WTC11 (cell line): ENCODE measurements around the gene SRM. TPM values are rescaled to one million over a fixed set of nuclear protein-coding genes. Genes with fewer than 3 reads are reported as not detected.

Source experiments
- CREB1 ChIP-seq: sonication (generic); formaldehyde crosslinking; IDR thresholded peaks from 2 replicates; pipeline ENCODE4 v1.8.0; 2023; ENCODE audit warnings: mild to moderate bottlenecking, missing genetic modification reagents
- CREM ChIP-seq: sonication (generic); formaldehyde crosslinking; IDR thresholded peaks from 2 replicates; pipeline ENCODE4 v1.8.1; 2022; ENCODE audit warnings: mild to moderate bottlenecking, missing genetic modification reagents, moderate library complexity
- CTCF ChIP-seq: fragments of 200-600 bp; IDR thresholded peaks from 2 replicates; pipeline ENCODE4 v1.8.0; 2022; ENCODE audit warnings: antibody characterized with exemption
- E2F1 ChIP-seq: sonication (generic); formaldehyde crosslinking; IDR thresholded peaks from 2 replicates; pipeline ENCODE4 v1.8.0; 2022; ENCODE audit warnings: mild to moderate bottlenecking, missing genetic modification reagents
- GTF2I ChIP-seq: fragments of 250-450 bp; sonication (Bioruptor Pico); conservative IDR thresholded peaks from 2 replicates; pipeline ENCODE4 v1.4.0; 2021; ENCODE audit warnings: mild to moderate bottlenecking
- HMGA2 ChIP-seq: fragments of 250-450 bp; sonication (Bioruptor Pico); IDR thresholded peaks from 2 replicates; pipeline ENCODE4 v1.4.0; 2021; ENCODE audit warnings: mild to moderate bottlenecking, moderate library complexity
- IRF2 ChIP-seq: sonication (generic); formaldehyde crosslinking; IDR thresholded peaks from 2 replicates; pipeline ENCODE4 v1.8.0; 2022; ENCODE audit warnings: low read depth, missing genetic modification reagents, borderline replicate concordance
- MLX ChIP-seq: sonication (generic); formaldehyde crosslinking; IDR thresholded peaks from 2 replicates; pipeline ENCODE4 v1.8.1; 2023; ENCODE audit warnings: mild to moderate bottlenecking, missing genetic modification reagents, moderate library complexity
- NFYB ChIP-seq: sonication (generic); formaldehyde crosslinking; conservative IDR thresholded peaks from 2 replicates; pipeline ENCODE4 v1.8.0; 2022; ENCODE audit warnings: low read depth, missing genetic modification reagents
- NR3C1 ChIP-seq: sonication (generic); formaldehyde crosslinking; conservative IDR thresholded peaks from 2 replicates; pipeline ENCODE4 v1.8.1; 2023; ENCODE audit warnings: low read depth, mild to moderate bottlenecking, missing genetic modification reagents
- PRDM15 ChIP-seq: sonication (generic); formaldehyde crosslinking; IDR thresholded peaks from 2 replicates; pipeline ENCODE4 v1.8.0; 2022; ENCODE audit warnings: missing genetic modification reagents
- PRRX2 ChIP-seq: fragments of 250-450 bp; sonication (Bioruptor Pico); IDR thresholded peaks from 2 replicates; pipeline ENCODE4 v1.8.0; 2021; ENCODE audit warnings: mild to moderate bottlenecking
- RELA ChIP-seq: sonication (generic); formaldehyde crosslinking; IDR thresholded peaks from 2 replicates; pipeline ENCODE4 v1.8.1; 2022; ENCODE audit warnings: missing genetic modification reagents, mild to moderate bottlenecking, borderline replicate concordance
- SOX15 ChIP-seq: fragments of 250-450 bp; sonication (Bioruptor Pico); IDR thresholded peaks from 2 replicates; pipeline ENCODE4 v1.9.0; 2021; ENCODE audit warnings: mild to moderate bottlenecking
- TEAD4 ChIP-seq: sonication (generic); formaldehyde crosslinking; IDR thresholded peaks from 2 replicates; pipeline ENCODE4 v1.8.0; 2022; ENCODE audit warnings: mild to moderate bottlenecking, missing genetic modification reagents
- ZBTB43 ChIP-seq: sonication (generic); formaldehyde crosslinking; IDR thresholded peaks from 2 replicates; pipeline ENCODE4 v1.8.1; 2023; ENCODE audit warnings: mild to moderate bottlenecking, missing genetic modification reagents
- ZNF121 ChIP-seq: sonication (generic); formaldehyde crosslinking; IDR thresholded peaks from 2 replicates; pipeline ENCODE4 v1.8.0; 2023; ENCODE audit warnings: missing genetic modification reagents
- ZNF138 ChIP-seq: sonication (generic); formaldehyde crosslinking; conservative IDR thresholded peaks from 2 replicates; pipeline ENCODE4 v1.8.1; 2022; ENCODE audit warnings: mild to moderate bottlenecking, moderate library complexity, missing genetic modification reagents
- total RNA-seq: library from RNA; stranded (reverse); gene quantifications from 3 replicates; pipeline ENCODE4 v1.2.3, GENCODE V29; 2021
- TF ChIP-seq, protein P1 (sequence below): sonication (generic); formaldehyde crosslinking; IDR thresholded peaks from 2 replicates; pipeline ENCODE4 v1.8.0; 2022; ENCODE audit warnings: mild to moderate bottlenecking, missing genetic modification reagents
- TF ChIP-seq, protein P2 (sequence below): sonication (generic); formaldehyde crosslinking; conservative IDR thresholded peaks from 2 replicates; pipeline ENCODE4 v1.8.1; 2023; ENCODE audit warnings: mild to moderate bottlenecking, low read depth, missing genetic modification reagents, moderate library complexity
- TF ChIP-seq, protein P3 (sequence below): fragments of 250-450 bp; sonication (Bioruptor Pico); IDR thresholded peaks from 2 replicates; pipeline ENCODE4 v1.9.0; 2021; ENCODE audit warnings: mild to moderate bottlenecking
- TF ChIP-seq, protein P4 (sequence below): sonication (generic); formaldehyde crosslinking; IDR thresholded peaks from 2 replicates; pipeline ENCODE4 v1.8.1; 2022; ENCODE audit warnings: mild to moderate bottlenecking, missing genetic modification reagents, moderate library complexity, borderline replicate concordance

The SRM gene
- total RNA-seq, 1 experiment from 2014 or later = 200 TPM

DNA sequence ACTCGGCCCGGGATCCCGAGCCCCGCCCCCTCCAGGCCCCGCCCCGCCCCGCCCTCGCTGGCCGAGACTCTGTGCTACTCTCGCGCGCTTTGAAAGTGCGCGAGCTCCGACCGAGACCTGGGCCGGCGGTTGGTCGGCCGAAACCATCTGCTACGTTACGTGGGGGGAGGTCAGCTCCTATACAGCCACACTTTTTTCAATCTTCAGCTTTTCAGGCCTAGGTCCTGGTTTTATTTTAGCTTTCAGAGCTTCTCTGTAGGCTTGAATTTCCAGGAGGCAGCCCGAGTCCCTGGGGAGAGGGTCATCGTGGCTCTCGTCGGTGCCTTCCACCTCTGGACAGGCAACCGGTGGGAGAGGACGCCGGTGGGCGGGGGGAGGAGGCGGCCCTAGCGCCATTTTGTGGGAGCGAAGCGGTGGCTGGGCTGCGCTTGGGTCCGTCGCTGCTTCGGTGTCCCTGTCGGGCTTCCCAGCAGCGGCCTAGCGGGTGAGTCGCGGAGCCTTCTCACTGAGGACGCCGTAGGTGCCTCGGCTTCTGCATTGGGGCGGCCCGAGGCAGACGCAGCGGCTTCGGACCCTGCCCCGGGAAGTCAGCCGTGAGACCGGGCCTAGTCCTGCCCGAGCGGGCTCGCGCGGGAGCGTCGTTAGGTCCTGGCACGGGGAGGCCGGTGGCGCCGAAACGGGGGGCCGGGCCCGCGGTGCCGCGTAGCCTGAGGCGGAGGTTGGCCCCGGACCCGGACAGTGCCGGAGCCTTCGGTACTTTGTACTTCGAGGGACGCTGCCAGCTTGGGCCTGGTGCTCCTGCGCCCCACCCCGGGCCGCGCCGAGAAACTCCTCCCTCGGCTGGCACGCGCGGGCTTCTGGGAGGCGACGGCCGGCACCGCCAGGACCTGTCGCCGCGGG is 47.3 kb downstream of the SRM start, which contains the start of gene TARDBP (continued):
- TF ChIP-seq PRDM15 (CRISPR knock-in tag) (no peak), ZNF138 (no peak), CREM (0 out of 2 replicates have a peak, but pooled peaks have one; percentile 78), IRF2 (CRISPR knock-in tag) (no peak), NR3C1 (CRISPR knock-in tag) (no peak), ZBTB43 (CRISPR knock-in tag) (peak; percentile 52), TEAD4 (no peak; the same call in 1 of the 2 replicates), PRRX2 (CRISPR knock-in tag) (no peak), E2F1 (CRISPR knock-in tag) (0 out of 2 replicates have a peak, but pooled peaks have one; percentile 46), NFYB (CRISPR knock-in tag) (0 out of 2 replicates have a peak, but pooled peaks have one; percentile 28), CREB1 (CRISPR knock-in tag) (no peak), MLX (peak; percentile 21; the same call in 1 of the 2 replicates), SOX15 (CRISPR knock-in tag) (no peak), GTF2I (no peak), ZNF121 (CRISPR knock-in tag) (no peak), CTCF (no peak), RELA (CRISPR knock-in tag) (peak; percentile 90; the same call in 1 of the 2 replicates), HMGA2 (no peak)
- TF ChIP-seq, protein P1, sequence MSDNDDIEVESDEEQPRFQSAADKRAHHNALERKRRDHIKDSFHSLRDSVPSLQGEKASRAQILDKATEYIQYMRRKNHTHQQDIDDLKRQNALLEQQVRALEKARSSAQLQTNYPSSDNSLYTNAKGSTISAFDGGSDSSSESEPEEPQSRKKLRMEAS (CRISPR knock-in tag) = peak; percentile 68; the same call in 1 of the 2 replicates
- TF ChIP-seq, protein P2, sequence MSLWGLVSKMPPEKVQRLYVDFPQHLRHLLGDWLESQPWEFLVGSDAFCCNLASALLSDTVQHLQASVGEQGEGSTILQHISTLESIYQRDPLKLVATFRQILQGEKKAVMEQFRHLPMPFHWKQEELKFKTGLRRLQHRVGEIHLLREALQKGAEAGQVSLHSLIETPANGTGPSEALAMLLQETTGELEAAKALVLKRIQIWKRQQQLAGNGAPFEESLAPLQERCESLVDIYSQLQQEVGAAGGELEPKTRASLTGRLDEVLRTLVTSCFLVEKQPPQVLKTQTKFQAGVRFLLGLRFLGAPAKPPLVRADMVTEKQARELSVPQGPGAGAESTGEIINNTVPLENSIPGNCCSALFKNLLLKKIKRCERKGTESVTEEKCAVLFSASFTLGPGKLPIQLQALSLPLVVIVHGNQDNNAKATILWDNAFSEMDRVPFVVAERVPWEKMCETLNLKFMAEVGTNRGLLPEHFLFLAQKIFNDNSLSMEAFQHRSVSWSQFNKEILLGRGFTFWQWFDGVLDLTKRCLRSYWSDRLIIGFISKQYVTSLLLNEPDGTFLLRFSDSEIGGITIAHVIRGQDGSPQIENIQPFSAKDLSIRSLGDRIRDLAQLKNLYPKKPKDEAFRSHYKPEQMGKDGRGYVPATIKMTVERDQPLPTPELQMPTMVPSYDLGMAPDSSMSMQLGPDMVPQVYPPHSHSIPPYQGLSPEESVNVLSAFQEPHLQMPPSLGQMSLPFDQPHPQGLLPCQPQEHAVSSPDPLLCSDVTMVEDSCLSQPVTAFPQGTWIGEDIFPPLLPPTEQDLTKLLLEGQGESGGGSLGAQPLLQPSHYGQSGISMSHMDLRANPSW (CRISPR knock-in tag) = no peak
- TF ChIP-seq, protein P3, sequence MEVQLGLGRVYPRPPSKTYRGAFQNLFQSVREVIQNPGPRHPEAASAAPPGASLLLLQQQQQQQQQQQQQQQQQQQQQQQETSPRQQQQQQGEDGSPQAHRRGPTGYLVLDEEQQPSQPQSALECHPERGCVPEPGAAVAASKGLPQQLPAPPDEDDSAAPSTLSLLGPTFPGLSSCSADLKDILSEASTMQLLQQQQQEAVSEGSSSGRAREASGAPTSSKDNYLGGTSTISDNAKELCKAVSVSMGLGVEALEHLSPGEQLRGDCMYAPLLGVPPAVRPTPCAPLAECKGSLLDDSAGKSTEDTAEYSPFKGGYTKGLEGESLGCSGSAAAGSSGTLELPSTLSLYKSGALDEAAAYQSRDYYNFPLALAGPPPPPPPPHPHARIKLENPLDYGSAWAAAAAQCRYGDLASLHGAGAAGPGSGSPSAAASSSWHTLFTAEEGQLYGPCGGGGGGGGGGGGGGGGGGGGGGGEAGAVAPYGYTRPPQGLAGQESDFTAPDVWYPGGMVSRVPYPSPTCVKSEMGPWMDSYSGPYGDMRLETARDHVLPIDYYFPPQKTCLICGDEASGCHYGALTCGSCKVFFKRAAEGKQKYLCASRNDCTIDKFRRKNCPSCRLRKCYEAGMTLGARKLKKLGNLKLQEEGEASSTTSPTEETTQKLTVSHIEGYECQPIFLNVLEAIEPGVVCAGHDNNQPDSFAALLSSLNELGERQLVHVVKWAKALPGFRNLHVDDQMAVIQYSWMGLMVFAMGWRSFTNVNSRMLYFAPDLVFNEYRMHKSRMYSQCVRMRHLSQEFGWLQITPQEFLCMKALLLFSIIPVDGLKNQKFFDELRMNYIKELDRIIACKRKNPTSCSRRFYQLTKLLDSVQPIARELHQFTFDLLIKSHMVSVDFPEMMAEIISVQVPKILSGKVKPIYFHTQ (CRISPR knock-in tag) = no peak
- TF ChIP-seq, protein P4, sequence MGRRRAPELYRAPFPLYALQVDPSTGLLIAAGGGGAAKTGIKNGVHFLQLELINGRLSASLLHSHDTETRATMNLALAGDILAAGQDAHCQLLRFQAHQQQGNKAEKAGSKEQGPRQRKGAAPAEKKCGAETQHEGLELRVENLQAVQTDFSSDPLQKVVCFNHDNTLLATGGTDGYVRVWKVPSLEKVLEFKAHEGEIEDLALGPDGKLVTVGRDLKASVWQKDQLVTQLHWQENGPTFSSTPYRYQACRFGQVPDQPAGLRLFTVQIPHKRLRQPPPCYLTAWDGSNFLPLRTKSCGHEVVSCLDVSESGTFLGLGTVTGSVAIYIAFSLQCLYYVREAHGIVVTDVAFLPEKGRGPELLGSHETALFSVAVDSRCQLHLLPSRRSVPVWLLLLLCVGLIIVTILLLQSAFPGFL = no peak
